UCSD-AML1 (cell line): Measurements from ENCODE around the gene SLC10A3.
A peak's percentile ranks its signal among the peaks of the same experiment; 100 is the strongest.

Experiments
- DNase-seq: peaks from one replicate; lab custom pipeline; 2025; ENCODE audit not compliant: unreplicated experiment; lab: John Stamatoyannopoulos, UW

SLC10A3 gene

GRCh38 chrX:154466036-154466435 lies 24.4 kb downstream of the SLC10A3 start:
- no peak for DNase-seq

GRCh38 chrX:154465601-154466000 lies 24.8 kb downstream of the SLC10A3 start:
- DNase-seq = no peak

GRCh38 chrX:154464806-154465365 lies 25.5 kb downstream of the SLC10A3 start:
- DNase-seq = no peak

GRCh38 chrX:154463611-154464220 lies 26.7 kb downstream of the SLC10A3 start:
- no peak for DNase-seq

- no peak for DNase-seq
Measured at GRCh38 chrX:154462396-154462795, 28.0 kb downstream of the SLC10A3 start.

- DNase-seq = no peak
Measured at GRCh38 chrX:154460326-154460725, 30.1 kb downstream of the SLC10A3 start.

- DNase-seq = no peak
Measured at GRCh38 chrX:154459832-154460231, 30.6 kb downstream of the SLC10A3 start.

GRCh38 chrX:154458954-154459778 lies 31.3 kb downstream of the SLC10A3 start:
- no peak for DNase-seq

GRCh38 chrX:154458116-154458953 lies 32.1 kb downstream of the SLC10A3 start, which contains the start of gene PLXNA3:
PLXNA3 (plus strand) TSS chrX:154458281; CDS start chrX:154460184, 1,903 bp downstream.
- no peak for DNase-seq

GRCh38 chrX:154457491-154458115 lies 32.8 kb downstream of the SLC10A3 start:
- DNase-seq = no peak

- DNase-seq = no peak
Measured at GRCh38 chrX:154452823-154453222, 37.6 kb downstream of the SLC10A3 start.

GRCh38 chrX:154450312-154450711 lies 40.1 kb downstream of the SLC10A3 start:
- no peak for DNase-seq

- DNase-seq = no peak
Measured at GRCh38 chrX:154449618-154450017, 40.8 kb downstream of the SLC10A3 start.

- DNase-seq = no peak
Measured at GRCh38 chrX:154448484-154448883, 41.9 kb downstream of the SLC10A3 start.

- DNase-seq = no peak
Measured at GRCh38 chrX:154446430-154446829, 44.0 kb downstream of the SLC10A3 start.

- no peak for DNase-seq
Measured at GRCh38 chrX:154445776-154446175, 44.7 kb downstream of the SLC10A3 start.

GRCh38 chrX:154444755-154445246 lies 45.6 kb downstream of the SLC10A3 start:
- no peak for DNase-seq

GRCh38 chrX:154443992-154444754 lies 46.3 kb downstream of the SLC10A3 start, which contains the start of gene FAM50A:
FAM50A (plus strand) TSS chrX:154444141; CDS start chrX:154444236, 95 bp downstream.
- peak; percentile 70 for DNase-seq

GRCh38 chrX:154443479-154443910 lies 46.9 kb downstream of the SLC10A3 start:
- DNase-seq = no peak
